HCT116 (cell line): ENCODE results near the gene ARF1. TPM values are rescaled to one million over a fixed set of nuclear protein-coding genes. Genes with fewer than 3 reads are reported as not detected.

Experiments
- ATAC-seq: fragments of 200-7000 bp; cut with Tn5 transposase; 2 replicates; pipeline ENCODE4 v1.9.1; 2020; ENCODE audit warnings: mild to moderate bottlenecking, moderate library complexity
- BruUV-seq: library from RNA; stranded (reverse); fragments of 400-500 nt; replicated peaks from 2 replicates; lab custom pipeline; 2021; lab: Mats Ljungman, UMichigan
- CTCF ChIA-PET: fragments of 300-600 bp; sonication (Branson Sonifier 250); formaldehyde crosslinking; loops from one replicate; lab custom pipeline; 2021; ENCODE audit warnings: antibody characterized with exemption; lab: Charles Lee
- POLR2A ChIA-PET: fragments of 300-600, 350-600 bp; sonication (Branson Sonifier 250); formaldehyde crosslinking; loops from one replicate; lab custom pipeline; 2021; ENCODE audit warnings: antibody characterized with exemption; lab: Charles Lee
- RAD21 ChIA-PET, 2 experiments: fragments of 300-600 bp; sonication (Branson Sonifier 250); formaldehyde crosslinking; loops; one replicate each; lab custom pipeline; 2023; ENCODE audit warnings: low total read pairs in 2 of 2; ENCODE audit not compliant: uncharacterized antibody in 2 of 2, unreplicated experiment in 2 of 2, low non-redundant PET in 1 of 2; lab: Charles Lee
- DNase-seq: peaks from one replicate; pipeline ENCODE4 v3.0.0-alpha.2; 2010; ENCODE audit warnings: low read depth, low spot score
- H2AFZ ChIP-seq: fragments of 200-600 bp; shearing (Covaris generic), sonication (generic); 2 replicates; pipeline ENCODE4 v1.6.1; 2017; ENCODE audit warnings: low read depth, mixed run types, mixed read lengths, antibody characterized with exemption, low read length; ENCODE audit not compliant: poor library complexity, severe bottlenecking
- H3K27ac ChIP-seq: 2 replicates; pipeline ENCODE4 v1.5.1; 2012; ENCODE audit warnings: low read depth, low read length
- H3K27me3 ChIP-seq: fragments of 200-600 bp; sonication (generic); 2 replicates; pipeline ENCODE4 v1.6.1; 2016; ENCODE audit warnings: mixed run types, low read length, mixed read lengths; ENCODE audit not compliant: insufficient read depth
- H3K36me3 ChIP-seq, 2 experiments: fragments of 200-500 bp in 1 of 2; fragments of 200-600 bp in 1 of 2; sonication (Bioruptor generic) in 1 of 2; sonication (generic) in 1 of 2; 2 replicates each; pipeline versions ENCODE4 v1.5.1 to v1.6.1; 2014 to 2016; ENCODE audit warnings: low read length in 2 of 2, inconsistent platforms in 1 of 2, mixed read lengths in 1 of 2, mixed run types in 1 of 2; ENCODE audit not compliant: insufficient read depth in 2 of 2, control insufficient read depth in 1 of 2
- H3K4me1 ChIP-seq, 2 experiments: fragments of 200-600 bp in 1 of 2; sonication (generic) in 1 of 2; 2 replicates each; pipeline versions ENCODE4 v1.5.1 to v1.6.1; 2012 to 2017; ENCODE audit warnings: low read length in 2 of 2, inconsistent platforms in 1 of 2, mild to moderate bottlenecking in 1 of 2, mixed read lengths in 1 of 2, mixed run types in 1 of 2, moderate library complexity in 1 of 2; ENCODE audit not compliant: insufficient read depth in 2 of 2, control insufficient read depth in 1 of 2
- H3K4me2 ChIP-seq: fragments of 200-600 bp; sonication (generic); 2 replicates; pipeline ENCODE4 v1.6.1; 2017; ENCODE audit warnings: mixed run types, low read length, mixed read lengths
- H3K4me3 ChIP-seq, 2 experiments: fragments of 200-600 bp in 1 of 2; sonication (generic) in 1 of 2; replicated peaks in 1 of 2; 2 replicates each; pipeline ENCODE4 v1.5.1; 2011 to 2016; ENCODE audit warnings: low read length in 2 of 2, control low read depth in 1 of 2, low read depth in 1 of 2, mild to moderate bottlenecking in 1 of 2, mixed read lengths in 1 of 2, mixed run types in 1 of 2
- H3K79me2 ChIP-seq: fragments of 200-600 bp; sonication (generic); 2 replicates; pipeline ENCODE4 v1.6.1; 2017; ENCODE audit warnings: mild to moderate bottlenecking, mixed run types, low read length, moderate library complexity, mixed read lengths; ENCODE audit not compliant: insufficient read depth
- H3K9ac ChIP-seq: fragments of 200-600 bp; sonication (generic); 2 replicates; pipeline ENCODE4 v1.6.1; 2016; ENCODE audit warnings: low read length, mixed read lengths
- H3K9me2 ChIP-seq: fragments of 200-600 bp; sonication (generic), shearing (Covaris generic); 2 replicates; pipeline ENCODE4 v1.6.1; 2017; ENCODE audit warnings: mixed run types, mild to moderate bottlenecking, moderate library complexity; ENCODE audit not compliant: insufficient read depth
- H3K9me3 ChIP-seq, 2 experiments: fragments of 200-500 bp in 1 of 2; fragments of 200-600 bp in 1 of 2; sonication (Bioruptor generic) in 1 of 2; sonication (generic) in 1 of 2; 2 replicates each; pipeline ENCODE4 v1.6.1; 2014 to 2017; ENCODE audit warnings: low read length in 2 of 2, mixed read lengths in 2 of 2, inconsistent platforms in 1 of 2, low read depth in 1 of 2, mild to moderate bottlenecking in 1 of 2, mixed run types in 1 of 2, moderate library complexity in 1 of 2; ENCODE audit not compliant: control insufficient read depth in 1 of 2, insufficient read depth in 1 of 2
- H4K20me1 ChIP-seq: fragments of 200-600 bp; sonication (generic), shearing (Covaris generic); 2 replicates; pipeline ENCODE4 v1.6.1; 2017; ENCODE audit warnings: mixed run types, mild to moderate bottlenecking, moderate library complexity; ENCODE audit not compliant: insufficient read depth
- CBX3 ChIP-seq: IDR thresholded peaks from 2 replicates; pipeline ENCODE4 v1.6.1; 2012; ENCODE audit warnings: low read depth
- CEBPB ChIP-seq: IDR thresholded peaks from 2 replicates; pipeline ENCODE4 v1.6.1; 2012; ENCODE audit warnings: low read depth
- EGR1 ChIP-seq: IDR thresholded peaks from 2 replicates; pipeline ENCODE4 v1.6.1; 2012; ENCODE audit warnings: low read depth
- ELF1 ChIP-seq: IDR thresholded peaks from 2 replicates; pipeline ENCODE4 v1.6.1; 2012; ENCODE audit warnings: low read depth, borderline replicate concordance
- EZH2 ChIP-seq: fragments of 200-600 bp; sonication (generic); IDR thresholded peaks from 2 replicates; pipeline ENCODE4 v1.6.1; 2017; ENCODE audit warnings: antibody characterized with exemption, mixed run types
- EZH2phosphoT487 ChIP-seq: fragments of 200-600 bp; IDR thresholded peaks from 2 replicates; pipeline ENCODE4 v1.6.1; 2018; ENCODE audit warnings: antibody characterized with exemption, borderline replicate concordance
- JUND ChIP-seq: IDR thresholded peaks from 2 replicates; pipeline ENCODE4 v1.6.1; 2012
- POLR2A ChIP-seq: IDR thresholded peaks from 2 replicates; pipeline ENCODE4 v1.7.0; 2011; ENCODE audit warnings: borderline replicate concordance; ENCODE audit not compliant: insufficient read depth, insufficient read length; ENCODE audit errors: extremely low read depth
- POLR2AphosphoS5 ChIP-seq: IDR thresholded peaks from 2 replicates; pipeline ENCODE4 v1.6.1; 2011; ENCODE audit warnings: mild to moderate bottlenecking, low read depth, low read length, moderate library complexity
- RAD21 ChIP-seq: IDR thresholded peaks from 2 replicates; pipeline ENCODE4 v1.6.1; 2012; ENCODE audit warnings: low read depth, mild to moderate bottlenecking
- SIN3A ChIP-seq: IDR thresholded peaks from 2 replicates; pipeline ENCODE4 v1.6.1; 2012; ENCODE audit warnings: low read depth
- SP1 ChIP-seq: IDR thresholded peaks from 2 replicates; pipeline ENCODE4 v1.6.1; 2012; ENCODE audit warnings: low read depth
- SRF ChIP-seq: IDR thresholded peaks from 2 replicates; pipeline ENCODE4 v1.6.1; 2012; ENCODE audit warnings: low read depth
- TCF7L2 ChIP-seq: IDR thresholded peaks from 2 replicates; pipeline ENCODE4 v1.7.0; 2011; ENCODE audit warnings: borderline replicate concordance, inconsistent platforms; ENCODE audit not compliant: insufficient read depth, insufficient read length; ENCODE audit errors: extremely low read depth
- ZNF274 ChIP-seq: fragments of 200-500 bp; sonication (Bioruptor generic); IDR thresholded peaks from 2 replicates; pipeline ENCODE4 v1.6.1; 2014; ENCODE audit warnings: mild to moderate bottlenecking, low read depth, low read length, inconsistent platforms
- intact Hi-C: fragments of 100-400 bp; cut with micrococcal nuclease; formaldehyde crosslinking; loops from 2 replicates; pipeline ENCODE4 v1.10.0; 2022
- total RNA-seq: library from RNA; stranded (reverse); gene quantifications from one replicate; pipeline ENCODE4 v1.2.1, GENCODE V29; 2021; ENCODE audit not compliant: unreplicated experiment
- TF ChIP-seq, protein P1 (sequence below), 3 experiments: fragments of 200-600 bp in 1 of 3; sonication (generic) in 1 of 3; IDR thresholded peaks in 2 of 3; conservative IDR thresholded peaks in 1 of 3; 2 replicates each; pipeline ENCODE4 v1.5.1; 2012 to 2017; ENCODE audit warnings: low read depth in 2 of 3, low read length in 2 of 3, antibody characterized with exemption in 1 of 3, borderline replicate concordance in 1 of 3, control low read depth in 1 of 3, mild to moderate bottlenecking in 1 of 3, mixed read lengths in 1 of 3, mixed run types in 1 of 3, moderate library complexity in 1 of 3; ENCODE audit not compliant: insufficient read depth in 1 of 3
- TF ChIP-seq, protein P2 (sequence below): IDR thresholded peaks from 2 replicates; pipeline ENCODE4 v1.6.1; 2012
- TF ChIP-seq, protein P3 (sequence below): IDR thresholded peaks from 2 replicates; pipeline ENCODE4 v1.6.1; 2012
- TF ChIP-seq, protein P4 (sequence below): IDR thresholded peaks from 2 replicates; pipeline ENCODE4 v1.6.1; 2011; ENCODE audit warnings: mild to moderate bottlenecking, low read length, moderate library complexity; ENCODE audit not compliant: insufficient replicate concordance; ENCODE audit errors: extremely low read depth

ARF1 gene
- total RNA-seq, 1 experiment from 2014 or later: 394 TPM

DNA sequence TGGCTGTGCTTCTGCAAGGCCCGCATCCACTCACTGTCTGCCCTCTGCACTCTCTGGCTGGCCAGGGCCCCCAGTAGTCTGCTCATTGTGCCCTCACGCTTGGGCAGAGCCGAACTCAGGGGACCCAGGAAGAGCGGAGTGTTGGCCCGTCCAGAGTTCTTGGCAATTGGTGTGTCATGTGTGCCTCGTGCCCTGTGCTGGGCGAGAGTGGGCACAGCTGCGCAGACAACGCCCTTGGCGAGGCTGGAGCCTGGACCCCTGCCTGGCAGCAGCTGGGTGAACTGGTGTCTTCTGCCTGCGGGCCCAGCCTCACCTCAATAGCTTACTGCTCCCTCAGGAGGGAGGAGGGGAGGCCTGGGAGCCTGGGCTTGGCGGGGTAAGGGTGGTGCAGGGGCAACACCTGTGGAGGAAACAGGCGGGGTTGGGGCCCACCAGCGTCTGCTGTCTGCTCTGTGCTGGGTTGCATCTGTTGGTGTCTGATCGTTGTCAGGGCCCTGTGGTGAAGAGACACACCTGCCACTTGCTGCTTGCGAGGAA is 59.7 kb downstream of the ARF1 start:
- CTCF ChIA-PET: no interaction called here
- RAD21 ChIA-PET: no interaction called here
- peak overlapping the region; percentile 4; the same call in 1 of the 2 replicates for H3K27ac ChIP-seq
- POLR2A ChIA-PET: no interaction called here
- H3K9ac ChIP-seq: no peak overlapping the region
- no peak for ATAC-seq
- no peaks in the 10 kb centered on the region for H3K9me2 ChIP-seq
- TF ChIP-seq, protein P1, sequence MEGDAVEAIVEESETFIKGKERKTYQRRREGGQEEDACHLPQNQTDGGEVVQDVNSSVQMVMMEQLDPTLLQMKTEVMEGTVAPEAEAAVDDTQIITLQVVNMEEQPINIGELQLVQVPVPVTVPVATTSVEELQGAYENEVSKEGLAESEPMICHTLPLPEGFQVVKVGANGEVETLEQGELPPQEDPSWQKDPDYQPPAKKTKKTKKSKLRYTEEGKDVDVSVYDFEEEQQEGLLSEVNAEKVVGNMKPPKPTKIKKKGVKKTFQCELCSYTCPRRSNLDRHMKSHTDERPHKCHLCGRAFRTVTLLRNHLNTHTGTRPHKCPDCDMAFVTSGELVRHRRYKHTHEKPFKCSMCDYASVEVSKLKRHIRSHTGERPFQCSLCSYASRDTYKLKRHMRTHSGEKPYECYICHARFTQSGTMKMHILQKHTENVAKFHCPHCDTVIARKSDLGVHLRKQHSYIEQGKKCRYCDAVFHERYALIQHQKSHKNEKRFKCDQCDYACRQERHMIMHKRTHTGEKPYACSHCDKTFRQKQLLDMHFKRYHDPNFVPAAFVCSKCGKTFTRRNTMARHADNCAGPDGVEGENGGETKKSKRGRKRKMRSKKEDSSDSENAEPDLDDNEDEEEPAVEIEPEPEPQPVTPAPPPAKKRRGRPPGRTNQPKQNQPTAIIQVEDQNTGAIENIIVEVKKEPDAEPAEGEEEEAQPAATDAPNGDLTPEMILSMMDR (IDR thresholded peaks at IDR 0.05 in 2 of 3, conservative IDR thresholded peaks at IDR 0.05 in 1 of 3; ENCODE audit: borderline replicate concordance in 1 of 3, insufficient read depth in 1 of 3, low read depth in 2 of 3, low read length in 2 of 3): no peak
- no peak for TF ChIP-seq POLR2AphosphoS5
- TF ChIP-seq, protein P2, sequence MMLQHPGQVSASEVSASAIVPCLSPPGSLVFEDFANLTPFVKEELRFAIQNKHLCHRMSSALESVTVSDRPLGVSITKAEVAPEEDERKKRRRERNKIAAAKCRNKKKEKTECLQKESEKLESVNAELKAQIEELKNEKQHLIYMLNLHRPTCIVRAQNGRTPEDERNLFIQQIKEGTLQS: no peak
- no peak for TF ChIP-seq TCF7L2
- no peak for TF ChIP-seq ZNF274
- TF ChIP-seq EZH2: no peak
- no peak for TF ChIP-seq EGR1
- TF ChIP-seq, protein P3, sequence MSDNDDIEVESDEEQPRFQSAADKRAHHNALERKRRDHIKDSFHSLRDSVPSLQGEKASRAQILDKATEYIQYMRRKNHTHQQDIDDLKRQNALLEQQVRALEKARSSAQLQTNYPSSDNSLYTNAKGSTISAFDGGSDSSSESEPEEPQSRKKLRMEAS: no peak
- no peak for TF ChIP-seq SP1
- TF ChIP-seq SIN3A: no peak
- TF ChIP-seq ELF1: no peak
- TF ChIP-seq CEBPB: no peak
- TF ChIP-seq, protein P4, sequence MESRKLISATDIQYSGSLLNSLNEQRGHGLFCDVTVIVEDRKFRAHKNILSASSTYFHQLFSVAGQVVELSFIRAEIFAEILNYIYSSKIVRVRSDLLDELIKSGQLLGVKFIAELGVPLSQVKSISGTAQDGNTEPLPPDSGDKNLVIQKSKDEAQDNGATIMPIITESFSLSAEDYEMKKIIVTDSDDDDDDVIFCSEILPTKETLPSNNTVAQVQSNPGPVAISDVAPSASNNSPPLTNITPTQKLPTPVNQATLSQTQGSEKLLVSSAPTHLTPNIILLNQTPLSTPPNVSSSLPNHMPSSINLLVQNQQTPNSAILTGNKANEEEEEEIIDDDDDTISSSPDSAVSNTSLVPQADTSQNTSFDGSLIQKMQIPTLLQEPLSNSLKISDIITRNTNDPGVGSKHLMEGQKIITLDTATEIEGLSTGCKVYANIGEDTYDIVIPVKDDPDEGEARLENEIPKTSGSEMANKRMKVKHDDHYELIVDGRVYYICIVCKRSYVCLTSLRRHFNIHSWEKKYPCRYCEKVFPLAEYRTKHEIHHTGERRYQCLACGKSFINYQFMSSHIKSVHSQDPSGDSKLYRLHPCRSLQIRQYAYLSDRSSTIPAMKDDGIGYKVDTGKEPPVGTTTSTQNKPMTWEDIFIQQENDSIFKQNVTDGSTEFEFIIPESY: no peak
- no peak for TF ChIP-seq CBX3
- no peak for TF ChIP-seq POLR2A
- TF ChIP-seq RAD21: no peak
- TF ChIP-seq EZH2phosphoT487: no peak
- no peak for TF ChIP-seq JUND
- TF ChIP-seq SRF: no peak
- TF ChIP-seq, all 23 proteins: peak for 0
- intact Hi-C loops: no loop called here
- Histone ChIP-seq H3K27me3 (no peaks in the 10 kb centered on the region), H3K4me3 (no peak overlapping the region), H3K79me2 (peaks cover 58% of the 10 kb centered on the region), H3K9me3 (no peaks in the 10 kb centered on the region), H2AFZ (no peak overlapping the region), H3K4me2 (peak overlapping the region; percentile 99; the same call in 1 of the 2 replicates), H3K36me3 (no peaks in the 10 kb centered on the region), H4K20me1 (no peaks in the 10 kb centered on the region), H3K4me1 (peaks cover 0 to 17% of the 10 kb centered on the region in 2 experiments; a peak in 3 of 4 replicates)
- DNase-seq: no peak
- no TSS peak for BruUV-seq
